Measurements from ENCODE around the gene ARHGAP26.

- TF ChIP-seq POLR2AphosphoS5 (IDR thresholded peaks at IDR 0.05) (no peak), CTCF (IDR thresholded peaks at IDR 0.05) (no peak)
Measured at GRCh38 chr5:143194713-143195112, 424.5 kb downstream of the ARHGAP26 start.

Data from sigmoid colon (tissue), 4 donors.